GM23248 (cell line): ENCODE results near the gene IL1F10.

Source experiments
- EZH2 ChIP-seq: fragments of 200-600 bp; sonication (generic); IDR thresholded peaks from 2 replicates; pipeline ENCODE4 v1.6.1; 2018; ENCODE audit warnings: antibody characterized with exemption, mild to moderate bottlenecking; ENCODE audit not compliant: insufficient read depth, poor library complexity, severe bottlenecking
- EZH2phosphoT487 ChIP-seq: fragments of 200-600 bp; sonication (generic); IDR thresholded peaks from 2 replicates; pipeline ENCODE4 v1.6.1; 2018; ENCODE audit warnings: antibody characterized with exemption, moderate library complexity, mild to moderate bottlenecking, low read depth; ENCODE audit not compliant: insufficient read depth

GRCh38 chr2:113092864-113093612 lies 25.3 kb downstream of the IL1F10 start:
- TF ChIP-seq EZH2 (no peak), EZH2phosphoT487 (no peak)
